HG03196 (cell line): Measurements from ENCODE around the gene DSE.

Source experiments
- ATAC-seq: cut with Tn5 transposase; IDR thresholded peaks from one replicate; pipeline ENCODE4 v1.9.1; 2021; ENCODE audit not compliant: unreplicated experiment

The DSE gene

GRCh38 chr6:116386581-116387299 is 16.0 kb downstream of the DSE start:
- ATAC-seq: no peak

- peak; percentile 61 for ATAC-seq
Measured at GRCh38 chr6:116387374-116387773, 16.6 kb downstream of the DSE start.

GRCh38 chr6:116388924-116389323 is 18.2 kb downstream of the DSE start:
- no peak for ATAC-seq

DNA sequence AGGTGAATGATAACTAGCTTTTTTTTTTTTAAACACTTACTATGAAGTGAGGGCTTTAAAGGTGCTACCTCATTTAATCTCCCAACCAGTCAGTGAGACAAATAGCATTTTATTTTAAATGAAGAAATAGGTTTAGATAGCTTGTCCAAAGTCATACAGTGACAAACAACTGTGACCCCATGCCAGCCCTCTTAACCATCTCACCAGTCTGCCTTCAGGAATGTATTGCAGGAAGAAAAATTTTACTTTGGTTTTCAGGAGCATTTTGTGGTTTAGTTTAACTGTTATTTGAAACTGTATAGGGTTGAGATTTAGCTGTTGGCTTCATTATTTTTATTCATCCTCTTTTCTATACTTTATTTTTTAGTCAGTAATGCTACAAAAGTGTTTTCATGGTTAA is 18.6 kb downstream of the DSE start:
- no peak for ATAC-seq

DNA sequence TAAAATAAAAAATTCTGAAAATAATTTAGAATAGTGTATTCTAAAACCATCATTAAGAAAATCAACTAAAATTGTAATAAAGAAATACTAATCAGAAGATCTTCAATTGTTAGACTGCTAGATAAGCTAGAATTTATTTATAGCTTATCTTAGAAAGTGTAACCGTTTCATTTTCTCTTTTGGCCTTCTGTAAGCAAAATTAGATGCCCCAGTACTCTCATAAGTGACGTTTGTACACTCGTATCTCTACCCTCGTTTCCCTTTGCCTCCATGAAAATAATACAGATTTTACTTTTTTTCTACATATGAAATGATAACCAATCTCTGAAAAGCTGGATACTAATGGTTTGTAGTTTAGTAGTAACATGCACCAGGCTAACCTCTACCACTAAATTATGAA is 19.8 kb downstream of the DSE start:
- ATAC-seq: peak; percentile 52

DNA sequence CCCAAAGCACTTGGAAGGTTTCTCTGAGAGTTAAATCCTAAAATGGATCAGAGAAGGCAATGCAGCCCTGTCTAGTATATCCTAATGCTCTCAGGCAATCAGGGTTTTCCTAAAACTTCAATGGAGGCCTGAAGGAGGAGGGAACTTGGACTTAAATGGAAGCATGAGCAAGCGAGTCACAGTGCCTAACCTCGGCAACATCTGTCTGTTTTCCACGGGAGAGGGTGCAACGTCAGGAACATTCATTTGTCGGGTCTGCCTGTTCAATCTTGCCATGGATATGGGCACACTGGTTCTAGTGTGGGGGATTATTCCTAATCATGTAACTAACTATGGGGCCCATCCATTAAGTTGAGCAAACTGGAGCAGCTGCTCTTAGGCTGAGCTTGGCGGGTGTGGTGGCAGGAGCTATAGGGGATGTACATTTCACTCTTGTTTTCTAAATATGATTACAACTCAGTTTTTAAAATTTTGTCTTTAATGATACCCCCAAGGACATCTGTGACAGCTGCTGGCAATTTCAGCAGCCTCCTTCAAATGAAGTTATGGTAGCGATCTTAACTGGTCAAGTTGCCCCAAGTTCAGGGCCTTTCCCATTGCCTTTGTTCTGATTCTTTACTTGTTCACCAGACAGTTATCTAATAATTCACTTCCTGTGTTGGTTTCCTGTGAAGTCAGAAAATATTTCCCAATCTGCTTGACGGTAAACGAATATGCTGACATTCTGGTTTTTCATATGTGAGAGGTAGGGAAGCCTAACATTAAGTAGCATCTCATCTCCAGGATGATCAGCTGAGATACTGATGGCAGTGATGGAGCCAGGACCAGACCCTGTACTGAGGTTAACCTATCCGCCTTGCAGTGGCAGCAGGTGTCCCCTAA is 21.6 kb downstream of the DSE start:
- peak; percentile 33 for ATAC-seq

DNA sequence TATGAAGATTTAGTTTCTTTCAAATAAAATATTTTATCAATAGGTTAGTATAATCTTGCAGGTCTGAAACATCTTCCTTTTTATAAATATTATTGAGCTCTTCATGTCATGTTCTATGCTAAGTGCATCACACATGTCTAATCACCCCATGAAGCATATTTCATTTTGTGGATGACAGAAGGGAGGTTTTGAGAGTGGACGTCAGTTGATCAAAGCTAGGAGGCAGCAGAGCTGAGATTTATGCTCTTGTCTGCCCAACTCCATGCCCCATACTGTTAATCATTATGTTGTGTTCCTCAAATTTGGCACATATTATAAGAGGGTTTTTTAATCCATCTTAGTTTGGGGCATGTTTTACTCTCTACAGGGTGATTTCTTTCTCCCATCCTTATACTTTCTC is 22.7 kb downstream of the DSE start:
- ATAC-seq: no peak

- no peak for ATAC-seq
Measured at GRCh38 chr6:116395647-116396046, 24.9 kb downstream of the DSE start.

GRCh38 chr6:116396441-116396840 is 25.7 kb downstream of the DSE start:
- ATAC-seq: no peak

DNA sequence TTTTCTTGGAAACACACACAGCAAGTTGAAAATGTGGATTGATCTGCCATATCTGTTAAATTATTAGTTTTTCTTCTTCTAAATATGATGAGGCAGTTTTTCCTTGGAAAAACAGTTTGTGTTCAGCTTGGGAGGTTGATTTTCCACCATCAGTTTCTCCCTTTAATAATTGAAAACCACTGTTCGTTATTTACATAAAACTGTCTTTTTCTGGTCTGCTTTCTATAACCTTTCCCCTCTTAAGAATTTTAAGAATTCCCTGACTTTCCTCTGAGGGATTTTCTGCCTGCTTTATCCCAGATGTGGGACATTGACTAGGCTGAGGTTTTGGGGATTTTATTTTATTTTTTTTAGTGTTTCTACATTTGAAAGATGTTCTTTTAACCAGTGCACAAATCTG is 27.2 kb downstream of the DSE start:
- ATAC-seq: no peak

DNA sequence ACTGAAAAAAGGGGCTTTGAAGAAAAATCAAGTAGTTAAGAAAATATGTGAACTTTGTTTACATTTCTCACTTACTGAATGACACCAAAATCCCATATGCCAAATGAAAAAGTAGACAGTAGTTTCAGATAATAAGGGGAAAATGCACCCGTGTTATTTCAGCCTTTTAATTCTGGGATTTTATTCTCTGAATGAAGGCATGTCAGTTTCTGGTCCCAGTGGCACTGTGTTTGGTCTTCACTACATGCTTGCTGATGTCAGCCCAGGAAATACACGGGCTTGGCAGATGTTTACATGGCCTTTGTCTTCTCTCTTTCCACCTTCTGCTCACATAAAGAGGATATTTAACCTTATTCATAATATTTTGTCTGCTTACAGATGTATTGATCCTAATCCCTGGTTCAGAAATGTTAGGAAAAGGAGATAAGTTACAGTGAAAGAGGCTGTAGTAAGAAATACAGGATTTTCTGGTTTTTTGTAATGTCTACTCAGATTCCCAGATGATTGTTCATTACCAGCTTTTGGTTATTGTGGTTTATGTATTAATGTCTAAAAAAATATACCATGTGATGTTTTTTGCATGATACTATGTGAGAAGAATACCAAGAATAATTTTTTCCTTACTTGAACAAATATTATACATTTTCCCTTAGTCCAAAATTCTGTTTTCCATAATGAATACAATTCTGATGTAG is 27.7 kb downstream of the DSE start:
- ATAC-seq: no peak

DNA sequence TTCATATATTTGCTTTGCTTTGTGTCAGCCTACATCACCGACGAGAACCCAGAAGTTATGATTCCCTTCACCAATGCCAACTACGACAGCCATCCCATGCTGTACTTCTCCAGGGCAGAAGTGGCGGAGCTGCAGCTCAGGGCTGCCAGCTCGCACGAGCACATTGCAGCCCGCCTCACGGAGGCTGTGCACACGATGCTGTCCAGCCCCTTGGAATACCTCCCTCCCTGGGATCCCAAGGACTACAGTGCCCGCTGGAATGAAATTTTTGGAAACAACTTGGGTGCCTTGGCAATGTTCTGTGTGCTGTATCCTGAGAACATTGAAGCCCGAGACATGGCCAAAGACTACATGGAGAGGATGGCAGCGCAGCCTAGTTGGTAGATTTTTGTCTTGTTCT is 28.5 kb downstream of the DSE start:
- ATAC-seq: no peak

DNA sequence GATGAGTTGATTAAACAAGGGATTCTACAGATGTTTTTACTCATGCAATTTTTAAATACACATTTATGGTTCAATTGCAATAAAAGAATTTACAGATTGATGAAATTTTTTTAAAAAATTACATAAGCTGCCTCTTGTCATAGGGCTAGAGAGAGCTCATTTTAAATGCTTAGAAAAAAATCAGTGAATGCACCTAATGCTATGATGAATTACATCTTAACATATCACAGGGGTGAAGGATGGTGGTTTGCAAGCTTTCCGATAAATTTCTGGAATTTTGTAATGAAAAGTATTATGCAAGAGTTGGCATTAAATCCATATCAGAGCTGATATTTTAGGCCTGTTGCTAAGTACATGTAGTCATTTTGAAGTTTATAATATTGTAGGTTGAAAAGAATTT is 29.6 kb downstream of the DSE start:
- no peak for ATAC-seq

DNA sequence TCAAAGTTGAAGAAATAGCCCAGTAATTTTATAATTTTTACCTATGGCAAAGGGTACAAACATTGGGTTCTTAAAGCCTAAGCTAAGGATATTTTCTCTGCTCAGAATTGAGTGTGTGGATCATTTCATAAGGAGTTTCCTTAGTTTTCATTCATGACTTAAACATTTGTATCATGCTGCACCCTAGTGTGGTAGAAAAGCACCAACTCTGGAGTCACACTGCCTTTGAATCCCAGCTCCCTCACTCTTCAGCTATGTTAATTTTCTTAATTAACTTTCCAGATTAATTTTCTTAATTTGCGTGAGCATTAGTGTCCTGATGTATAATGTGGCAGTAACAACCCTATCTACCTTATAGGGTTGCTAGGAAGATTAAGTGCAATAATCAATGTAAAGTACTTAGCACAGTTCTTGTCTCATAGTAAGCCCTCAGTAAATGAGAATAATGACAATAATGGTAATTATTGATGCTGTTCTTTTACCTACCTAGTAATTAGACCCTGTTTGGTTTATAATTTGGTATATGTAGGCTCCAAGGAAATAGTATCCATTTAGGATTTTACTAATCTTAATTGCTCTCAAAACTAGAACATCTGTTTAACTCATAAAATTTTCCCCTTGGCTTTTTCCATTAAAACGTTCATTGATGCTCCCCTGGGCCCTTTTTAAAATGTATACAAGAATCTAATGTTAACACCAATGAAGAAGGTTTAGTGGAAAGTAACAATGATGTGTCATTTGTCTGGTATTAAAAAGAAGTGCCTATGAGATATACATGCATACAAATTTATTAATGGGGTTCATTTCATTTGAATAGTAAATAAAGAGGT is 31.6 kb downstream of the DSE start:
- ATAC-seq: no peak

GRCh38 chr6:116403205-116403604 is 32.5 kb downstream of the DSE start:
- no peak for ATAC-seq

- no peak for ATAC-seq
Measured at GRCh38 chr6:116404696-116405095, 33.9 kb downstream of the DSE start.

- ATAC-seq: peak; percentile 62
Measured at GRCh38 chr6:116405138-116405537, 34.4 kb downstream of the DSE start.

GRCh38 chr6:116405652-116406356 is 35.1 kb downstream of the DSE start:
- no peak for ATAC-seq

GRCh38 chr6:116406678-116407345 is 36.1 kb downstream of the DSE start:
- no peak for ATAC-seq

- ATAC-seq: no peak
Measured at GRCh38 chr6:116408491-116408890, 37.7 kb downstream of the DSE start.
